ENCODE data around the gene HOTAIR. TPM values are rescaled to one million over a fixed set of nuclear protein-coding genes. Genes with fewer than 3 reads are reported as not detected.
A peak's percentile ranks its signal among the peaks of the same experiment; 100 is the strongest.

The HOTAIR gene
- total and polyA plus RNA-seq, 4 donors, result not detected

DNA sequence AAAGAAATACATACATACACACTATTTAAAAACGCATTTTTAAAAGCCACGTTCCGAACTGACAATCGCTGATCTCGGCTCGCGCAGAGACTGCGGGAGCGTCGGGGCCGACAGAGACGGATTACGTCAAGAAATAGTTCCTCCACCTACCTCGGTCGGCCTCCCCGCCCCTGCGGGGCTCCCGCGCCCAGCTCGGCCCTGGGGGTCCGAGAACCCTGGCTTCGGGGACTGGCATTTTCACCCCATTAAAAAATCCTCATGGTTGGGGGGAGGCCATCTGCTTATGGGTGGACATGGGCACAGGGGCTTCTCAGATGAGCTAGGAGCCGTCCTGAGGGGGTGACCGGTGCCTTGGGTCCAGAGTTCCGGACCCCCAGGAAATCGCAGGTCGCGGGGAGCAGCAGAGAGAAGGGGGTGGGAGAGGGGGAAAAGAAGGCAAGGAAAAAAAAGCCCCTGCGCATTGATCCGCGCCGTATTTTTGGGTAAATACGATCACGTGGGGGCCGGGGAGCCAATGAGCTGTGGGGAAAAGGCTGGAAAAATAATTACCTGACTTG lies 24.9 kb upstream of the HOTAIR start:
- WGBS, result 6% methylated on average over 35 of the region's 35 CpGs
- no peak for DNase-seq (ENCODE audit: low spot score)
- no peak for TF ChIP-seq FOXA2 (IDR thresholded peaks at IDR 0.05)
- Histone ChIP-seq H3K4me3 (ENCODE audit: low read depth in 1 of 3, low read length in 3 of 3) (peak overlapping the region in 1 of 3 donors; percentile 18), H3K9me3 (ENCODE audit: control insufficient read depth in 4 of 4, low read length in 3 of 4) (no peaks in the 10 kb centered on the region), H3K4me1 (ENCODE audit: control insufficient read depth in 4 of 4, insufficient read depth in 4 of 4, low read length in 3 of 4) (peaks cover 11 to 23% (median 15%) of the 10 kb centered on the region in 4 donors), H3K27me3 (ENCODE audit: control insufficient read depth in 4 of 4, insufficient read depth in 4 of 4, low read length in 3 of 4) (peaks cover 9 to 55% (median 16%) of the 10 kb centered on the region in 4 donors), H3K36me3 (ENCODE audit: control insufficient read depth in 4 of 4, insufficient read depth in 3 of 4, low read depth in 1 of 4, low read length in 3 of 4) (no peaks in the 10 kb centered on the region), H3K9ac (ENCODE audit: low read depth in 1 of 2, low read length in 2 of 2) (no peak overlapping the region), H3K27ac (ENCODE audit: low read depth in 1 of 2, low read length in 2 of 2) (no peak overlapping the region)

DNA sequence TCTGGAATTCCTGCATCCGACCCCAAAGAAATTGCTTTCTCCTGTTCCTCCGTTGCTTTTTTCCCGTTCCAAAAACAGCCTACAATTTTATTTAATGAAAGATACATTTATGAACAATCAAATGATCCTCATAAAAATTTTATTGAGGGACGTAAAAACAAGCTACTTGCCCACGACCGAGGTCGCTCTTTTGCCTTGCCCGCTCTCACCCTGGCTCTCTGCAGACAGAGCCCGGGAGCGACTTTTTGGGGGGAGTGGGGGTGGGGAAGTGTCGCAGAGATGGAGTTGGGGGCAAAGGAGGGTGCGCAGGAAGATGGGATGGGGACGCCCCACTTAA lies 24.1 kb upstream of the HOTAIR start:
- H3K27me3 ChIP-seq (ENCODE audit: control insufficient read depth in 4 of 4, insufficient read depth in 4 of 4, low read length in 3 of 4), result peaks cover 9 to 59% (median 16%) of the 10 kb centered on the region in 4 donors
- H3K9ac ChIP-seq (ENCODE audit: low read depth in 1 of 2, low read length in 2 of 2), result no peak overlapping the region
- H3K36me3 ChIP-seq (ENCODE audit: control insufficient read depth in 4 of 4, insufficient read depth in 3 of 4, low read depth in 1 of 4, low read length in 3 of 4), result no peaks in the 10 kb centered on the region
- DNase-seq (ENCODE audit: low spot score), result no peak
- H3K27ac ChIP-seq (ENCODE audit: low read depth in 1 of 2, low read length in 2 of 2), result no peak overlapping the region
- TF ChIP-seq, protein P1, sequence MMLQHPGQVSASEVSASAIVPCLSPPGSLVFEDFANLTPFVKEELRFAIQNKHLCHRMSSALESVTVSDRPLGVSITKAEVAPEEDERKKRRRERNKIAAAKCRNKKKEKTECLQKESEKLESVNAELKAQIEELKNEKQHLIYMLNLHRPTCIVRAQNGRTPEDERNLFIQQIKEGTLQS (IDR thresholded peaks at IDR 0.05), result no peak
- TF ChIP-seq HNF4A (conservative IDR thresholded peaks at IDR 0.05), result no peak
- no peak for TF ChIP-seq EGR1 (IDR thresholded peaks at IDR 0.05; ENCODE audit: low read depth in 2 of 2)
- no peak for TF ChIP-seq JUND (IDR thresholded peaks at IDR 0.05)
- TF ChIP-seq NR2F2 (IDR thresholded peaks at IDR 0.05), result no peak
- TF ChIP-seq GABPA (IDR thresholded peaks at IDR 0.05 in 1 of 2, conservative IDR thresholded peaks at IDR 0.05 in 1 of 2), result no peak
- no peak for TF ChIP-seq RAD21 (IDR thresholded peaks at IDR 0.05)
- TF ChIP-seq, protein P2, sequence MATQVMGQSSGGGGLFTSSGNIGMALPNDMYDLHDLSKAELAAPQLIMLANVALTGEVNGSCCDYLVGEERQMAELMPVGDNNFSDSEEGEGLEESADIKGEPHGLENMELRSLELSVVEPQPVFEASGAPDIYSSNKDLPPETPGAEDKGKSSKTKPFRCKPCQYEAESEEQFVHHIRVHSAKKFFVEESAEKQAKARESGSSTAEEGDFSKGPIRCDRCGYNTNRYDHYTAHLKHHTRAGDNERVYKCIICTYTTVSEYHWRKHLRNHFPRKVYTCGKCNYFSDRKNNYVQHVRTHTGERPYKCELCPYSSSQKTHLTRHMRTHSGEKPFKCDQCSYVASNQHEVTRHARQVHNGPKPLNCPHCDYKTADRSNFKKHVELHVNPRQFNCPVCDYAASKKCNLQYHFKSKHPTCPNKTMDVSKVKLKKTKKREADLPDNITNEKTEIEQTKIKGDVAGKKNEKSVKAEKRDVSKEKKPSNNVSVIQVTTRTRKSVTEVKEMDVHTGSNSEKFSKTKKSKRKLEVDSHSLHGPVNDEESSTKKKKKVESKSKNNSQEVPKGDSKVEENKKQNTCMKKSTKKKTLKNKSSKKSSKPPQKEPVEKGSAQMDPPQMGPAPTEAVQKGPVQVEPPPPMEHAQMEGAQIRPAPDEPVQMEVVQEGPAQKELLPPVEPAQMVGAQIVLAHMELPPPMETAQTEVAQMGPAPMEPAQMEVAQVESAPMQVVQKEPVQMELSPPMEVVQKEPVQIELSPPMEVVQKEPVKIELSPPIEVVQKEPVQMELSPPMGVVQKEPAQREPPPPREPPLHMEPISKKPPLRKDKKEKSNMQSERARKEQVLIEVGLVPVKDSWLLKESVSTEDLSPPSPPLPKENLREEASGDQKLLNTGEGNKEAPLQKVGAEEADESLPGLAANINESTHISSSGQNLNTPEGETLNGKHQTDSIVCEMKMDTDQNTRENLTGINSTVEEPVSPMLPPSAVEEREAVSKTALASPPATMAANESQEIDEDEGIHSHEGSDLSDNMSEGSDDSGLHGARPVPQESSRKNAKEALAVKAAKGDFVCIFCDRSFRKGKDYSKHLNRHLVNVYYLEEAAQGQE (IDR thresholded peaks at IDR 0.05), result no peak
- TF ChIP-seq HNF4G (IDR thresholded peaks at IDR 0.05), result no peak
- TF ChIP-seq CTCF (IDR thresholded peaks at IDR 0.05; ENCODE audit: low read depth, low read length, missing input control), result no peak
- H3K4me3 ChIP-seq (ENCODE audit: low read depth in 1 of 3, low read length in 3 of 3), result no peak overlapping the region
- 15% methylated on average over 13 of the region's 13 CpGs for WGBS
- H3K4me1 ChIP-seq (ENCODE audit: control insufficient read depth in 4 of 4, insufficient read depth in 4 of 4, low read length in 3 of 4), result peaks cover 15 to 27% (median 19%) of the 10 kb centered on the region in 4 donors
- no peaks in the 10 kb centered on the region for H3K9me3 ChIP-seq (ENCODE audit: control insufficient read depth in 4 of 4, low read length in 3 of 4)
